GM12872 (cell line): Measurements from ENCODE around the gene ULBP3.

Experiments
- TF ChIP-seq, protein P1 (sequence below): IDR thresholded peaks from 3 replicates; pipeline ENCODE4 v1.5.1; 2011; ENCODE audit warnings: low read depth, mild to moderate bottlenecking, low read length, moderate library complexity; ENCODE audit not compliant: insufficient read depth

Gene ULBP3

DNA sequence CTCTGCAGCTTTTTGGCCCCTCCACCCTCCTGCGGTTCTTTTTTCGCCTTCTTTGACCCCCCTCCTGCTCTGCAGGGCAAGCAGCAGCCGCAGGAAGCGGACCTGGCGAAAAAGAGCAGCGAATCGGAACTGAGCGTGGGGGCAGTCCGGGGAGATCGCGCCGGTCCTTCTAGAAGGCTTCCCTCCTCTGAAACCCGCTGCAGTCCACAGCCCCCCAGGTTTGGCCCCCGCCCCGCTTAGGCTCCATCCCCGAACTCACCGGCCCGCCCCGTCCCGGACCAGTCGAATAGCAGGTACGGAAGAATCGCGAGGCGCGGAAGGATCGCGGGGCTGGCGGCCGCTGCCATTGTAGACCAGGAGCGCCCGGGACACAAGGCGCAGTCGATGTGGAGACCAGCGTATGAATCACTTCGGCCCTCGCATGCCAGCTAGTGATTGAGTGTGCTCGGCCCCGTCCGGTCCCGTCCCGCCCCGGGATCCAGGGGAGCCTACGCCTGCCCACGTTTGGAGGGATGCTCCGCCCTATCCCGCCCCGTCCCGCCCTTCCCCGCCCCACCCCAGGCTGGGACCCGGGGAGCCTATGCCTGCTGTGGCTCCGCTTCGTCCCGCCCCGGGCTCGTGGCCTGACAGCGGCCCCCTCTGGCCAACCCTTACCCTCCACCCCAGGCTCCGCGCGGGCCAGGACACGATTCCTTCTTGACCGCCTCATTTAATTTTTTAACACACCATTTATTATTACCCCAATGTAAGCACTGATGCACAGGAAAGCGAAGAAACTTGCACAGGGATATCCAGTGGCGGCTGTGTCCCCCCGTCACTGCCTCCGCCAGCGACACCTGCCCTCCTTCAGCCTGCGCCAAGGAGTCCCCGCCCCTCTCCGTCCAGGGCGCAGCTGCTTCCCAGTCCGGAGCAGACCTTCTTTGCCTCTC is at the start of gene ULBP3:
ULBP3 (minus strand) TSS at position 402 of the 929 bp plus-strand sequence; CDS start at position 347, 55 bp downstream.
- TF ChIP-seq, protein P1, sequence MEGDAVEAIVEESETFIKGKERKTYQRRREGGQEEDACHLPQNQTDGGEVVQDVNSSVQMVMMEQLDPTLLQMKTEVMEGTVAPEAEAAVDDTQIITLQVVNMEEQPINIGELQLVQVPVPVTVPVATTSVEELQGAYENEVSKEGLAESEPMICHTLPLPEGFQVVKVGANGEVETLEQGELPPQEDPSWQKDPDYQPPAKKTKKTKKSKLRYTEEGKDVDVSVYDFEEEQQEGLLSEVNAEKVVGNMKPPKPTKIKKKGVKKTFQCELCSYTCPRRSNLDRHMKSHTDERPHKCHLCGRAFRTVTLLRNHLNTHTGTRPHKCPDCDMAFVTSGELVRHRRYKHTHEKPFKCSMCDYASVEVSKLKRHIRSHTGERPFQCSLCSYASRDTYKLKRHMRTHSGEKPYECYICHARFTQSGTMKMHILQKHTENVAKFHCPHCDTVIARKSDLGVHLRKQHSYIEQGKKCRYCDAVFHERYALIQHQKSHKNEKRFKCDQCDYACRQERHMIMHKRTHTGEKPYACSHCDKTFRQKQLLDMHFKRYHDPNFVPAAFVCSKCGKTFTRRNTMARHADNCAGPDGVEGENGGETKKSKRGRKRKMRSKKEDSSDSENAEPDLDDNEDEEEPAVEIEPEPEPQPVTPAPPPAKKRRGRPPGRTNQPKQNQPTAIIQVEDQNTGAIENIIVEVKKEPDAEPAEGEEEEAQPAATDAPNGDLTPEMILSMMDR, result peak; percentile 46; the same call in 2 of the 3 replicates

DNA sequence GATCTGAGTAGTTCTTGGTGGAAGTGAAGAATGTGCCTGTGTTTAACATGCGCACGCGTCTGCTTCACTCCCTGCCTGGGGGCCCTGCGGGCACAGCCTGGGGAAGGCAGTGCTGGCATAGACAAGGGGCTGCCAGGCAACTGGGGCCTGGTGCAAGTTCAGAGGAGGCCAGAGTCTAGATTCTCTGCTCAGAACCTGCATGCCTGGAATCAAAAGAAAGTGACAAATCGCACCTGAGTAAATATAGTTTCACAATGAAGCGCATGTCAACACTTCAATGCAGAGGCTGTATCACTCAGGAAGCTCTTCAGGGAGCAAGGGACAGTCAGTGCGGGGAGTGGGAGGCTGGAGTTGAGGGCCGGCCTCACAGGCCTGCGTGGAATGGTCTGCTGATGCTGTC is 49.7 kb upstream of the ULBP3 start:
- TF ChIP-seq, protein P1, result no peak

DNA sequence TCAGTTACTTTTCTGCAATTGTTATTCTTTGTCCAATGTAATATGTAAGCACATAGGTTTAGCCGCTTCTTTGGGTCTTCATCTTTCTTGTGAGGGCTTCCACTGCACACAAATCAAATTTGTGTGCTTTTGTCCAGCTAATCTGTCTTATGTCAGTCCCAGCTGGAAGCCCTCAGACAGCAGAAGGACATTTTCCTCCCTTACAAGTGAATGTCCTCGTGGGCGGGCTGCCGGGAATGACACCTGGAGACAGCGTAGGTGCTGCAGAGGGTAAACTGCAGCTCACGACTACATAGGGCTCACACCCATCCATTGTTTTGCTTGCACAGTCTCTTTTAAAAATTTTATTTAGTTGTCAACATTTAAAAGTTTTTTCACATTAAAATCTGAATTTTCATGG is 49.3 kb upstream of the ULBP3 start:
- TF ChIP-seq, protein P1, result no peak

DNA sequence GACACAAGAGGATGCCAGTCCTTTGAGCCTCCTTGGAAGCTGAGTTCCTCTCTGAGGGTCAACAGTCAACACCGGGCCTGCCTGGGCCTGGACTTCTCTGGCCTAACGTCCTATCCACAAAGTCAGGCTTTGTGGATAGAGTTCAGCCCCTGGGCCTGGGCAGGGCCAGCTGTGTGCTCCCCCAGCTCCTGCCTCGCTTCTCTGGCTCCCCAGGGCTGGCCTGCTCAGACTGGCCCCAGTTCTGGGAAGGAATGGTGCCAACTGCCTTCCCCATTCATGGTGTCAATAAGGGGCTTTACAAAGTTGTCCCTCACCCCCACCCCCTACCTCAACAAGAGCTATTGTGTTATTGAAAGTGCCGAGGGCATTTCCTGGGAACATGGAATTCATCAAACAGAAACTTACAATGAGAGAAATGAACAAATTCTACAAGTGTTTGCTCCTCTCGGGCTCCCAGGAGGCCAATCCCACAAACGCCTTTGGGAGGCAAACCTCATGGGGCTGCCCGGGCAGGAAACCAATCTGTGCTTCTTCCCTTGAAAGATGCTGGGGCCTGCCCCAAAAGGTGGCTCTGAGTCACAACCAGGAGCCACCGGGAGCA is 47.4 kb upstream of the ULBP3 start:
- TF ChIP-seq, protein P1, result no peak

DNA sequence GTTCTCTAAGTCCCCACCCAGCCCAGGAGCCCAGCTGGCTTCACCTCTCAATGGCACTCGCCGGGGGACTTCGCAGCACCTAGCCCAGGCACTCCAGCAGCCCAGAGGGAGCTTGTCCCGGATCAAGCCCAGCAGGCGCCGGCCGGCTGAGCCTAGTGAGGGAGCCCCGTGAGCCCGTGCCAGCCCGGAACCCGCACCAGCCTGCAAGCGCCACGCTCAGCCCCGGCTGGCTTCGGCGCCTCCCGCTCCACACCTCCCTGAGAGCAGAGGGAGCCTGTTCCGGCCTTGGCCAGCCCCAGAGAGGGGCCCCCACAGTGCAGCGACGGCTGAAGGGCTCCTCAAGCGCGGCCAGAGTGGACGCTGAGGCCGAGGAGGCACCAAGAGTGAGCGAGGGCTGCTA is 46.8 kb upstream of the ULBP3 start:
- TF ChIP-seq, protein P1, result no peak

DNA sequence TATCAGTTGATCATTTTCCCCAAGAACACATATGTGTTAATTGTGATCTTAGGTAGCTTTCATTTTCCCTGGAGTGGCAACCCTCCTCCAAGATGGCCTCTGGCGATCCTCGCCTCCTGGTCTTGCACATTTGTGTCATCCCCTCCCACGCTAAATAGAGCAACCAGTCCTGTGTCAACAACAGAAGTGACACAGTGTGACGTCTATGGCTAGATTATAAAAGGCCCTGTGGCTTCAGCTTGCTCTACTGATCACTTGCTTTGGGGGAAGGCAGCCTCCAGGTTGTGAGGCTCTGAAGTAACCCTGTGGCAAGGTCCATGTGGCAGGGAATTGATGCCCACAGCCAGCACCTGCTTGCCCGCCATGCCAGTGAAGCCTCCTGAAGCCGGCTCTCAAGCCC is 43.3 kb upstream of the ULBP3 start:
- TF ChIP-seq, protein P1, result no peak

DNA sequence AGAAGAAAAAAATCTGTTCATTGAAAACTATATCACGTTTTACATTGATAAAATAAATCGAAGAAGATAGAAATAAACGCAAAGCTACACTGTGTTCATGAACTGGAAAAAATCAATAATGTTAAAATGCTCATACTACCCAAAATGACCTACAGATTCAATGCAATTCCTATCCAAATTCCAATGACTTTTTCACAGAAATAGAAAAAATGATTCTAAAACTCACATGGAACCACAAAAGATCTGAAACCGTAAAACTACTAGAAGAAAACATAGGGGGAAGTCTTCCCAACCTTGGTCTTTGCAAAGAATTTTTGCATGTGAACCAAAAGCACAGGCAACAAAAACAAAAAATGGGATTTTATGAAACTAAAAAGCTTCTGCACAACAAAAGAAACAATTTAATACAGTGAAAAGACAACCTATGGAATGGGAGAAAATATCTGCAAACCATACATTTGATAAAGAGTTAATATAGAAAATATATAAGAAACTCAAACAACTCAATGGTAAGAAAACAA is 33.9 kb upstream of the ULBP3 start:
- TF ChIP-seq, protein P1, result no peak
